ENCODE data around the gene CSNK1E. TPM values are rescaled to one million over a fixed set of nuclear protein-coding genes. Genes with fewer than 3 reads are reported as not detected.

CSNK1E gene
- total RNA-seq, 1 donor from 2014 or later: 123 TPM

GRCh38 chr22:38308791-38309498, 8.3 kb downstream of the CSNK1E start:
- no peak for DNase-seq (ENCODE audit: low read depth, low spot score)

DNA sequence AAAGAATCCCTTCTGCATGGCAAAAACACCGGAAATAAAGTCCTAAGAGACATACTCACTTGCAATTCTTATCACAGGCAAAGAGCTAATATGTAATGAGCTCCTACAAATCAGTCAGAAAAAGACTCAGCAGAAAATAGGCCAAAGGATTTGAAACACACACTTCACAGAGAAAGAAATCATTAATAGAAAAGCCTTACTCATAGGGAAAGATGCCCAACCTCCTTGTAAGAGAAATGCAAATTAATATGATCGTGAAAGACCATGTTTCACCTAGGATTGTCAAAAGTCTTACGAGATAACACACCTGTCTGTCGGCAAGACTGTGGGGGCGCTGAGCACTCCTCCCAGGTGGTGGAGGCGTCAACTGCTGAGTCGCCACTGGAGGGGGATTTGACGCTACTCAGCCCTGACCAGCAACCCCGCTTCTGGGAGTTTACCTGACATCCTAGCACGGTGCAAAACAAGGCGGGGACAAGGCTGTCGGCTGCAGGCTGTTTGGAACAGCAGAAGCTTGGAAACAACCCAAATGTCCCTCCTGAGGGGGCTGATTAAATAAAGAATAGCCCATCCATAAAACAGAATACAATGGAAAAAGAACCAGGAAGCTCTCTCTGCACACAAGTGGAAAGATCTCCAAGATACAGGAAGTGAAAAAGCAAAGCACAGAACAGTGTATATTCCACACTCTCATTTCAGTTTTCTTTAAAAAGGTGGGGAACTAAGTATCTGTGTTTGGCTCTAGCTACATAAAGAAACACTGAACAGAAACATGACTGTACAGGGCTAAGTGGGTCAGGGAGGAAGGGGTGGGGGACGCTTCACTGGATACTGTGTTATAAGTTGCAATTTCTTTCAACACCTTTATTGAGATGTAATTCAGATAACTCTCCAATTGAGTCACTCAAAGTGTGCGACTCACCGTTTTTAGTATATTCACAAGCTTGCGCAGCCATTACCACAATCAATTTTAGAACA, 11.5 kb downstream of the CSNK1E start:
- no peak for DNase-seq (ENCODE audit: low read depth, low spot score)

DNA sequence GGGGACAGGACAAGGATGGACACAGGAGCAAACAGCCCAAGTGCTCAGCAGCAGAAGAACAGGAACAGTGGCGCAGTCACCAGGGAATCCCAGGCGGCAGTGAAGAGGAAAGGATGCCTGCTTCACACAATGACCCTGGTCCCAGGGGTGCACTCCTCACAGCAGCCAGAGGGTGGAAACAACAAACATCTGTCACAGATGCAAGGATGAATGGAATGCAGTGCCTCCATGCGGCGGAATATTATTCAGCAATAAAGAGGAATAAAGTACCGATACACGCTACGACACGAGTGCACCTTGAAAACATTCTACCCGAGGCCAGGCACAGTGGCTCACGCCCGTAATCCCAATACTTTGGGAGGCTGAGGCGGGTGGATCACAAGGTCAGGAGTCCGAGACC, 12.7 kb downstream of the CSNK1E start:
- DNase-seq (ENCODE audit: low read depth, low spot score): no peak

GRCh38 chr22:38303974-38304373, 13.3 kb downstream of the CSNK1E start:
- DNase-seq (ENCODE audit: low read depth, low spot score): no peak

GRCh38 chr22:38302906-38303305, 14.3 kb downstream of the CSNK1E start:
- DNase-seq (ENCODE audit: low read depth, low spot score): no peak

GRCh38 chr22:38300946-38301345, 16.3 kb downstream of the CSNK1E start:
- DNase-seq (ENCODE audit: low read depth, low spot score): no peak

DNA sequence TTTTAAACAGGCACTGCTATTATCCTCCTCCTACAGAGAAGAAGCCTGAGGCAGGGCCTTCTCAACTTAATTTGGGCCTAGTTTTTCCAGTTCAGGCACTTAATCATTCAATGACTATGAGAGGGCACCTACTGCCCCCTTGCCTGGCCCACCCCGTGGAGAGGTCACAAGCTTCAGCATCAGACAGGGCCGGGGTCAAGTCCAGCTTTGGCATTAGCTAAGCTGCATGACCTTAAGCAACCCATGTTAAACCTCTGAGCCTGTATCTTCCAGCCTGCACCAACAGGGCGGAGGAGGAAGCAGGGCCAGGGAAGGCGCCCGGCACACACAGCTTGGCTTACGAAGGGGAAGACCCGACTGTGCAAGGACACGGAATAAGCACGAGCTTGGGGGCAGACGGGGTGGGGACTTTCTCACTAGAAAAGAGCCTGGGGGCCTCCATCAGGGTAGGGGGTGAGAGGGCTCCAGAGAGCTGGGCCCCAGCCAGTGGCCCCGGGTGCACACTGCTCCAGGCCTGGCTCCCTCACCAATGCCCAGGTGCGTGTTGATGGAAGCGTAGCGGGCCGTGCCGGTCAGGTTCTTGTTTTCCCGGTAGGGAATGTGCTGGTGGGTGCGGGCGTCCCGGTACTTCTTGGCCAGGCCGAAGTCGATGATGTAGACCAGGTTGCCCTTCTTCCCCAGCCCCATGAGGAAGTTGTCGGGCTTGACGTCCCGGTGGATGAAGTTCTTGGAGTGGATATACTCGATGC, 16.9 kb downstream of the CSNK1E start:
- no peak for DNase-seq (ENCODE audit: low read depth, low spot score)

- DNase-seq (ENCODE audit: low read depth, low spot score): no peak
Measured at GRCh38 chr22:38299770-38300102, 17.5 kb downstream of the CSNK1E start.

- no peak for DNase-seq (ENCODE audit: low read depth, low spot score)
Measured at GRCh38 chr22:38298312-38299005, 18.8 kb downstream of the CSNK1E start.

GRCh38 chr22:38296372-38296771, 20.9 kb downstream of the CSNK1E start:
- DNase-seq (ENCODE audit: low read depth, low spot score): no peak

GRCh38 chr22:38295863-38296262, 21.4 kb downstream of the CSNK1E start:
- no peak for DNase-seq (ENCODE audit: low read depth, low spot score)

DNA sequence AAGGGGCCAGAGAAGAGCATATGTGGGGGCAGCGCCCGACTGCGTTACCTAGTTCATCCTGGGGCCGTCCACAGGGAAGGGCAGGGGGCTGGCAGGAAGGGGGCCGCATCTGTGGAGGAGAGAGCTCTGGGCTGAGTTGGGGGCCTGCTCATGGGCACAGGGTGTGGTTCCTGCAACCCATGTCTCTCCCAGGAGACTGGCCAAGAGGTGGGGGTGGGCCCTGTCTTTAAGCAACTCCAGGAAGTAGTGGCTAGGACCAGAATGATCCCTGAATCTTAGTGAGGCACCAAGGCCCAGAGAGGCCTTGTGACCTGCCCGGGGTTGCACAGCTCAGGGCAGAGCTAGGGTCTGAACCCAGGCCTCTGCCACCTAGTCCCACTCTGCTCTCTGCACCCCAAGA, 21.9 kb downstream of the CSNK1E start:
- no peak for DNase-seq (ENCODE audit: low read depth, low spot score)

- DNase-seq (ENCODE audit: low read depth, low spot score): no peak
Measured at GRCh38 chr22:38294193-38294592, 23.0 kb downstream of the CSNK1E start.

DNA sequence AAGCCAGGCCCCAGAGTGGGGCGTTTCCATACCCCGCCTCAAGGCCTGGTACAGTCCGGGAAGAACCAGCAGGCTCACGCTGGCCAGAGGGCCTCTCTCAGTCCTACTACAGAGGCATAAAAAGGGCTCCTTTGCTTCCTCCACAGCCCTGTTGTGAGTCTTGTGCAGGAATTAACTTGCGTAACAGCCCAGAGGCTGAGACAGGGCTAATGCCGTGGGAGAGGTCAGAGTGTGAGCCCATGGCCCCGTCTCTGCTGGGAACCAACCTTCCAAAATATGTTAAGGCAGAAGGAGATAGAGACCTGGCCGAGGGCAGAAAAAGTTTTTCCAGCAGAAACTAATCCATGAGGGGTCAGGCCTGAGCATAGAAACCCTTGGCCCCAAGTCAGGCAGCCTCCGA, 24.5 kb downstream of the CSNK1E start:
- DNase-seq (ENCODE audit: low read depth, low spot score): no peak

GRCh38 chr22:38291201-38291777, 25.9 kb downstream of the CSNK1E start:
- no peak for DNase-seq (ENCODE audit: low read depth, low spot score)

DNA sequence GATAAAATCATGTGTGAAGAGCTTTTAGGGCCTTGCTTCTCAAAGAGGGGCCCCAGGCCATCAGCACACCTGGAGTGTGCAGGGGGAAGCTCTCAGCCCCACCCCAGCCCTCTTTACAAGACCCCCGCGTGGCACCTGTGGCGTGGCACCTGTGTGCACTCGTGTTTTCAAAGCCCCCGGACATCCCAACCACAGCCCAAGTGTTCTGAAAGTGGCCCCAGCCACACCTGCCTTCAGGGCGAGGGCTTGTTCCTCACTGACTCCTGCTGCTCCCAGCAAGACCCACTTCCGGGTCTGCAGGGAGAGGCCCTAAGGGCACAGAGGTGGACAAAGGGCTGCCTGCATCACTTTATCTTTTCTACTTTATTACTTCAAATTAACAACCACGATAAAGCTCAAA, 26.9 kb downstream of the CSNK1E start:
- no peak for DNase-seq (ENCODE audit: low read depth, low spot score)

GRCh38 chr22:38289583-38290082, 27.6 kb downstream of the CSNK1E start:
- no peak for DNase-seq (ENCODE audit: low read depth, low spot score)

DNA sequence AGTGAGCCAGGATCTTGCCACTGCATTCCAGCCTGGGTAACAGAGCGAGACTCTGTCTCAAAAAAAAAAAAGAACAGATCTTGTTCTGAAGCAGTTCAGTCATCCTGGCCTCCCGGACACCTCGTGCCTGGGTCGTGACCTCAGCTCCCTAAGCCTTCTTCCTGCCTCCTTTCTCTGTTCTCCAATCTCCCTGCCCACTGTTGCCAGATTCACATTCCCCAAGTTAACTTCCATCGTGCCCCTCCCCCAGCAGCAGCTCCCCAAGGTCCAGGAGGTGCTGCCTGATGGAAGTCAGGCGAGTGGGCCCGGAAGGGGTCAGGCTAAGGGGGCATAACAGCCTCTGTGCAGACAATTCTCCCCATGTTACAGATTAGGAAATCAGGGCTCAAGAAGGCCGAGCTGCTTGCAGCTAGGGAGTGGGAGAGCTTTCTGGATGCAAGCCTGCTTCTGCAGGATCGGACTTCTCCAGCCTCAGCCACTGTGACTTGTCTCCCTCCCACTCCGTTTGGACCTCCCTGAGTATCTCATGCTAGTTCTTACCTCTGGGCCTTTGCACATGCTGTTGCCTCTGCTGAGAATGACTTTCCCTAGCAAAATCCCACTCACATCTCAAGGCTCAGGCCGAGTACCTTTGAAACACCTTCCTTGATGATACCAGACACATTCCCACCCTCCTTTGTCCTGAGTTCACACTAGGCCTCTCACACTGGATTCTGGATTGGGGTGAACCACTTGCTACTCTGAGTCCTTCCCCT, 30.1 kb downstream of the CSNK1E start:
- no peak for DNase-seq (ENCODE audit: low read depth, low spot score)

GRCh38 chr22:38285018-38285417, 32.2 kb downstream of the CSNK1E start:
- DNase-seq (ENCODE audit: low read depth, low spot score): no peak

- DNase-seq (ENCODE audit: low read depth, low spot score): no peak
Measured at GRCh38 chr22:38284042-38284402, 33.2 kb downstream of the CSNK1E start.

All from pulmonary artery endothelial cell (primary cell).